ENCODE results near the gene MVK. TPM values are rescaled to one million over a fixed set of nuclear protein-coding genes. Genes with fewer than 3 reads are reported as not detected.

MVK gene
- total RNA-seq, 2 experiments from 2014 or later, result 8.2 to 8.4 TPM

DNA sequence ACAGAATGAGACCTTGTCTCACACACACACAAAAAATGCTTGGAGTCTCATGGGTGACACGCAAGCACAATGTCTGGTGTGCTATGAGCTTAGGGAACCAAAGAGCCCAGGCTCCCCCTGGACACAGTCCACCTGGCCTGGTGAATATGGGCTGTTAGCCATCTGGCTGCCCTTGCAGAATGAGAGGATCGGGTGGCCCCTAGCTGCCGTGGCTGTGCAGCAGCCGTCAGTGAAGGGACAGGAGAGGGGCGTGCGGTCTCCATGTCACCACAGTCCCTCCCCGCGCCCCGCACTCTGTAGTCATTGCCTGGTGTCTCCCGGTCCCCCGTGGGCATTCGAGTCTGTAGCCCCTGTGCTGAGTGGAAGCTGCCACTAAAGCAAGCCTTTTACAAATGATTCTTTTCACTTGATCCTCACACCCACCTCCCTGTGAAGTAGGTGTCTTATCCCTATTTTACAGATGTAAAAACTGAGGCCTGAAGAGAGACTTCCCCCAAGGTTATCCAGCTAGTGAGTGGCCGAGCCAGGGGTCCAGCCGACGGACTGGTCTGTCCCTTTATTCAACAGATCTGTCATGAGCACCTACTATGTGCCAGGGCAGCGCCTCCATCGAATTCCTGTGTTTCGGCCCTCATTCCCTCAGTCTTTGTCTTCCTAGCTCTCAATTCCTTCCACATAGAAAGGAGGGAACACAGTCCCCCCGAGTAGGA, 18.8 kb downstream of the MVK start:
- Histone ChIP-seq H3K27me3 (ENCODE audit: control insufficient read depth in 1 of 2, insufficient read depth in 2 of 2, low read length in 2 of 2) (no peaks in the 10 kb centered on the region), H3K27ac (ENCODE audit: low read depth in 1 of 2, low read length in 2 of 2) (no peak overlapping the region), H3K36me3 (ENCODE audit: insufficient read depth, low read length) (no peaks in the 10 kb centered on the region), H3K9me3 (ENCODE audit: control insufficient read depth in 1 of 2, insufficient read depth in 1 of 2, low read length in 2 of 2) (no peaks in the 10 kb centered on the region), H3K4me1 (ENCODE audit: insufficient read depth, low read length) (peaks cover 18% of the 10 kb centered on the region), H3K4me3 (ENCODE audit: low read length) (no peak overlapping the region)
- ChIA-PET CTCF (interaction anchor here (1.5 kb wide), 1 partner anchor 253 kb away, joined by 3 read pairs; no protein-coding TSS in a partner anchor), POLR2A (no interaction called here)
- ATAC-seq (ENCODE audit: poor library complexity) (no peak), DNase-seq (no peak)
- H3K36me3 Mint-ChIP-seq (ENCODE audit: low read depth), result peaks cover 22% of the 10 kb centered on the region
- no peak overlapping the region for H3K27ac Mint-ChIP-seq
- H3K4me3 Mint-ChIP-seq, result no peak overlapping the region
- no peaks in the 10 kb centered on the region for H3K27me3 Mint-ChIP-seq
- peaks cover 17% of the 10 kb centered on the region for H3K4me1 Mint-ChIP-seq (ENCODE audit: low read depth)
- intact Hi-C loops (cut with DNase I, micrococcal nuclease), result no loop called here
- TF ChIP-seq, protein P1, sequence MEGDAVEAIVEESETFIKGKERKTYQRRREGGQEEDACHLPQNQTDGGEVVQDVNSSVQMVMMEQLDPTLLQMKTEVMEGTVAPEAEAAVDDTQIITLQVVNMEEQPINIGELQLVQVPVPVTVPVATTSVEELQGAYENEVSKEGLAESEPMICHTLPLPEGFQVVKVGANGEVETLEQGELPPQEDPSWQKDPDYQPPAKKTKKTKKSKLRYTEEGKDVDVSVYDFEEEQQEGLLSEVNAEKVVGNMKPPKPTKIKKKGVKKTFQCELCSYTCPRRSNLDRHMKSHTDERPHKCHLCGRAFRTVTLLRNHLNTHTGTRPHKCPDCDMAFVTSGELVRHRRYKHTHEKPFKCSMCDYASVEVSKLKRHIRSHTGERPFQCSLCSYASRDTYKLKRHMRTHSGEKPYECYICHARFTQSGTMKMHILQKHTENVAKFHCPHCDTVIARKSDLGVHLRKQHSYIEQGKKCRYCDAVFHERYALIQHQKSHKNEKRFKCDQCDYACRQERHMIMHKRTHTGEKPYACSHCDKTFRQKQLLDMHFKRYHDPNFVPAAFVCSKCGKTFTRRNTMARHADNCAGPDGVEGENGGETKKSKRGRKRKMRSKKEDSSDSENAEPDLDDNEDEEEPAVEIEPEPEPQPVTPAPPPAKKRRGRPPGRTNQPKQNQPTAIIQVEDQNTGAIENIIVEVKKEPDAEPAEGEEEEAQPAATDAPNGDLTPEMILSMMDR (IDR thresholded peaks at IDR 0.05), result no peak
- H3K9me3 Mint-ChIP-seq, result no peaks in the 10 kb centered on the region

DNA sequence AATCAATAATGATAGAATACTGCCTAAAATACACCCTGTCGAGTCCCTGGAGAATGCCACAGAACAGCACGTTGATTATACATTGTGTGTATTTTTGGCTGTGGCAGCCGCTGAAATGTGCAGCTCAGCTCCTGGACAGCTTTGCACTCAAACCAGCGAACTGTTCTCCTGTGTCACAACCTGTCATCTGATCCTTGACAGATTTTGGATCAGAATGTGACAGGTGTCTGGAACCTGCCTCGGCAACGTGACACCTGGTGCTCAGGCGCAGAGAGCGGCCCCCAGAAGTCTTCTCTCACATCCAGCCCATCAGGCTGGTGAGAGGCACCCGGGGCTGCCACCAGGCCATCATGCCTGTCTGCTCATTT, 19.3 kb downstream of the MVK start:
- Histone ChIP-seq H3K27ac (ENCODE audit: low read depth in 1 of 2, low read length in 2 of 2) (no peak overlapping the region), H3K9me3 (ENCODE audit: control insufficient read depth in 1 of 2, insufficient read depth in 1 of 2, low read length in 2 of 2) (no peaks in the 10 kb centered on the region), H3K36me3 (ENCODE audit: insufficient read depth, low read length) (no peaks in the 10 kb centered on the region), H3K4me1 (ENCODE audit: insufficient read depth, low read length) (peaks cover 23% of the 10 kb centered on the region), H3K27me3 (ENCODE audit: control insufficient read depth in 1 of 2, insufficient read depth in 2 of 2, low read length in 2 of 2) (no peaks in the 10 kb centered on the region), H3K4me3 (ENCODE audit: low read length) (no peak overlapping the region)
- POLR2A ChIA-PET, result no interaction called here
- H3K36me3 Mint-ChIP-seq (ENCODE audit: low read depth), result peaks cover 19% of the 10 kb centered on the region
- H3K27ac Mint-ChIP-seq, result no peak overlapping the region
- ATAC-seq (ENCODE audit: poor library complexity) (no peak), DNase-seq (no peak)
- TF ChIP-seq, protein P1 (IDR thresholded peaks at IDR 0.05), result no peak
- CTCF ChIA-PET, result interaction anchor here (1.5 kb wide), 1 partner anchor 253 kb away, joined by 3 read pairs; no protein-coding TSS in a partner anchor
- intact Hi-C loops (cut with DNase I, micrococcal nuclease), result no loop called here
- no peak overlapping the region for H3K4me3 Mint-ChIP-seq
- no peaks in the 10 kb centered on the region for H3K27me3 Mint-ChIP-seq
- H3K4me1 Mint-ChIP-seq (ENCODE audit: low read depth), result peaks cover 22% of the 10 kb centered on the region
- H3K9me3 Mint-ChIP-seq, result no peaks in the 10 kb centered on the region

DNA sequence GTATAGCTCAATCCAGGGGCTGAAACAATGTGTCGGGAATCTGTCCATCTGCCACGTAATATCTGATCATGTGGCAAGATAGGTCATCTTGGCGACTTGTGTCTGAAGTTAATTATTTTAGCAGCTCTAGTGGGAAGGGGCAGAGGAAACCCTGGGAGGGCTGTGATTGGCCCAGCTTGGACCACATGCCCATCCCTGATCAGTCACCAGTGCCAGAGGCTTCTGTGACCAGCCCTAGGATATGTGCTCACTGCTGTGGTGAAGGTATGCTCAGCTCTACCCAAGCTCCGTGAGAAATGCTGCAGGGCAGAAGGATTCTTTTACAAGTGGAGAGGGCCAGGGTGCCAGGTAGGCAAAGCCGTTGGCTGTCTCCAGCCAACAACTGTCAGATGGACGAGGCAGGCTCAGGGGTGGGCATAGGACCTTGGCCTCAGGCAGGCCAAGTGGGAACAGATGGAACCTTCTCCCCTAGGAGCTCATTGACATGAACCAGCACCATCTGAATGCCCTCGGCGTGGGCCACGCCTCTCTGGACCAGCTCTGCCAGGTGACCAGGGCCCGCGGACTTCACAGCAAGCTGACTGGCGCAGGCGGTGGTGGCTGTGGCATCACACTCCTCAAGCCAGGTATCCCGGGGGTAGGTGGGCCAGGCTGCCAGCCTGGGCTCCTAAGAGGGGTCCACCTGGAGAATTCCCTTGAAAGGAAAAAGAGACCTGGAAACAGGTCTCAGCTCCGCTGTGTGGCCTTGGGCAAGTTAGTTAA, 21.1 kb downstream of the MVK start:
- ATAC-seq (ENCODE audit: poor library complexity) (no peak), DNase-seq (no peak)
- CTCF ChIA-PET, result no interaction called here
- no peak overlapping the region for H3K4me3 Mint-ChIP-seq
- Histone ChIP-seq H3K4me3 (ENCODE audit: low read length) (no peak overlapping the region), H3K27ac (ENCODE audit: low read depth in 1 of 2, low read length in 2 of 2) (no peak overlapping the region), H3K27me3 (ENCODE audit: control insufficient read depth in 1 of 2, insufficient read depth in 2 of 2, low read length in 2 of 2) (no peaks in the 10 kb centered on the region), H3K36me3 (ENCODE audit: insufficient read depth, low read length) (no peaks in the 10 kb centered on the region), H3K4me1 (ENCODE audit: insufficient read depth, low read length) (peaks cover 23% of the 10 kb centered on the region), H3K9me3 (ENCODE audit: control insufficient read depth in 1 of 2, insufficient read depth in 1 of 2, low read length in 2 of 2) (no peaks in the 10 kb centered on the region)
- H3K4me1 Mint-ChIP-seq (ENCODE audit: low read depth), result peaks cover 26% of the 10 kb centered on the region
- H3K27me3 Mint-ChIP-seq, result no peaks in the 10 kb centered on the region
- H3K27ac Mint-ChIP-seq, result no peak overlapping the region
- POLR2A ChIA-PET, result interaction anchor here (1.4 kb wide), 1 partner anchor 10 kb away, joined by 4 read pairs; no protein-coding TSS in a partner anchor
- no peaks in the 10 kb centered on the region for H3K9me3 Mint-ChIP-seq
- intact Hi-C loops (cut with DNase I, micrococcal nuclease), result loop anchor here in 1 of 2 experiments (5.0 kb wide), 1 partner anchor 253 kb away; no protein-coding TSS in a partner anchor
- TF ChIP-seq, protein P1 (IDR thresholded peaks at IDR 0.05), result no peak
- peaks cover 5% of the 10 kb centered on the region for H3K36me3 Mint-ChIP-seq (ENCODE audit: low read depth)
